Neural cell (in vitro differentiated cells): Measurements from ENCODE around the gene ATP2C2. TPM values are rescaled to one million over a fixed set of nuclear protein-coding genes. Genes with fewer than 3 reads are reported as not detected.

Source experiments
- H2AFZ ChIP-seq: fragments of 200-600, 300-800 bp; sonication (generic), shearing (Covaris generic); 2 replicates; pipeline ENCODE4 v1.6.0; 2014; ENCODE audit warnings: low read depth, mild to moderate bottlenecking, antibody characterized with exemption, low read length, moderate library complexity
- H3F3A ChIP-seq: fragments of 200-600 bp; shearing (Covaris generic); 2 replicates; pipeline ENCODE4 v1.6.1; 2016; ENCODE audit warnings: mild to moderate bottlenecking, moderate library complexity, mixed read lengths, antibody characterized with exemption, low read length; ENCODE audit not compliant: insufficient read depth, poor library complexity, severe bottlenecking
- H3K27ac ChIP-seq: fragments of 200-600, 300-800 bp; sonication (generic), shearing (Covaris generic); 2 replicates; pipeline ENCODE4 v1.5.1; 2014; ENCODE audit warnings: mild to moderate bottlenecking, low read length, moderate library complexity
- H3K27me3 ChIP-seq: fragments of 300-800, 200-600 bp; sonication (generic), shearing (Covaris generic); 2 replicates; pipeline ENCODE4 v1.6.0; 2014; ENCODE audit warnings: mild to moderate bottlenecking, low read depth, low read length, moderate library complexity; ENCODE audit not compliant: insufficient read depth
- H3K36me3 ChIP-seq: fragments of 300-800, 200-600 bp; sonication (generic), shearing (Covaris generic); 2 replicates; pipeline ENCODE4 v1.5.1; 2014; ENCODE audit warnings: mild to moderate bottlenecking, antibody characterized with exemption, low read length, moderate library complexity; ENCODE audit not compliant: insufficient read depth
- H3K4me2 ChIP-seq: fragments of 300-800, 200-600 bp; sonication (generic), shearing (Covaris generic); 2 replicates; pipeline ENCODE4 v1.6.0; 2014; ENCODE audit warnings: mild to moderate bottlenecking, low read length
- H3K4me3 ChIP-seq: fragments of 300-800, 200-600 bp; sonication (generic), shearing (Covaris generic); 2 replicates; pipeline ENCODE4 v1.5.1; 2014; ENCODE audit warnings: mild to moderate bottlenecking, low read length, moderate library complexity
- H3K79me2 ChIP-seq: fragments of 200-600 bp; shearing (Covaris generic); replicated peaks from 2 replicates; pipeline ENCODE4 v1.6.0; 2014; ENCODE audit warnings: mild to moderate bottlenecking, low read length, moderate library complexity; ENCODE audit not compliant: insufficient read depth
- H3K9ac ChIP-seq: fragments of 300-800, 200-600 bp; sonication (generic), shearing (Covaris generic); 2 replicates; pipeline ENCODE4 v1.6.1; 2016; ENCODE audit warnings: mild to moderate bottlenecking, low read length, mixed read lengths
- H3K9me2 ChIP-seq: fragments of 200-600 bp; shearing (Covaris generic); 2 replicates; pipeline ENCODE4 v1.6.1; 2016; ENCODE audit warnings: mild to moderate bottlenecking, low read length, mixed read lengths; ENCODE audit not compliant: insufficient read depth
- H3K9me3 ChIP-seq: fragments of 200-600, 300-800 bp; sonication (generic), shearing (Covaris generic); 2 replicates; pipeline ENCODE4 v1.6.1; 2016; ENCODE audit warnings: mild to moderate bottlenecking, mixed run types, low read length, moderate library complexity, mixed read lengths
- H4K20me1 ChIP-seq: fragments of 200-600 bp; shearing (Covaris generic); 2 replicates; pipeline ENCODE4 v1.6.1; 2016; ENCODE audit warnings: mild to moderate bottlenecking, mixed run types; ENCODE audit not compliant: insufficient read depth
- EP300 ChIP-seq: fragments of 450-650 bp; conservative IDR thresholded peaks from 2 replicates; pipeline ENCODE4 v1.6.1; 2014; ENCODE audit warnings: antibody characterized with exemption, mild to moderate bottlenecking, moderate library complexity; ENCODE audit not compliant: poor library complexity, severe bottlenecking
- EZH2 ChIP-seq: fragments of 200-600, 300-800 bp; shearing (Covaris generic), sonication (generic); IDR thresholded peaks from 2 replicates; pipeline ENCODE4 v1.6.1; 2014; ENCODE audit warnings: antibody characterized with exemption, low read length, borderline replicate concordance, mild to moderate bottlenecking; ENCODE audit not compliant: insufficient read depth, poor library complexity, severe bottlenecking
- MXI1 ChIP-seq: fragments of 450-650 bp; conservative IDR thresholded peaks from 2 replicates; pipeline ENCODE4 v1.6.1; 2014; ENCODE audit warnings: antibody characterized with exemption, mild to moderate bottlenecking; ENCODE audit not compliant: poor library complexity, severe bottlenecking
- POLR2AphosphoS5 ChIP-seq: IDR thresholded peaks from 2 replicates; pipeline ENCODE4 v1.6.1; 2012
- RAD21 ChIP-seq: fragments of 450-650 bp; conservative IDR thresholded peaks from 2 replicates; pipeline ENCODE4 v1.6.1; 2014; ENCODE audit warnings: antibody characterized with exemption, mild to moderate bottlenecking, moderate library complexity
- SMC3 ChIP-seq: fragments of 450-650 bp; conservative IDR thresholded peaks from 2 replicates; pipeline ENCODE4 v1.6.1; 2014; ENCODE audit warnings: antibody characterized with exemption, mild to moderate bottlenecking, moderate library complexity; ENCODE audit not compliant: poor library complexity
- TAF1 ChIP-seq: IDR thresholded peaks from 2 replicates; pipeline ENCODE4 v1.6.1; 2012; ENCODE audit warnings: low read depth
- polyA plus RNA-seq: library from polyadenylated mRNA; depleted of rRNA; stranded (reverse); fragments of >200 nt; gene quantifications from 2 replicates; pipeline ENCODE4 v1.2.3, GENCODE V29; 2014
- TF ChIP-seq, protein P1 (sequence below): fragments of 450-650 bp; IDR thresholded peaks from 2 replicates; pipeline ENCODE4 v1.5.1; 2014; ENCODE audit warnings: antibody characterized with exemption, mild to moderate bottlenecking, moderate library complexity; ENCODE audit not compliant: poor library complexity, severe bottlenecking
- TF ChIP-seq, protein P2 (sequence below): IDR thresholded peaks from 2 replicates; pipeline ENCODE4 v1.6.1; 2012; ENCODE audit warnings: borderline replicate concordance

Gene ATP2C2
- polyA plus RNA-seq, 1 donor from 2014 or later = not detected

DNA sequence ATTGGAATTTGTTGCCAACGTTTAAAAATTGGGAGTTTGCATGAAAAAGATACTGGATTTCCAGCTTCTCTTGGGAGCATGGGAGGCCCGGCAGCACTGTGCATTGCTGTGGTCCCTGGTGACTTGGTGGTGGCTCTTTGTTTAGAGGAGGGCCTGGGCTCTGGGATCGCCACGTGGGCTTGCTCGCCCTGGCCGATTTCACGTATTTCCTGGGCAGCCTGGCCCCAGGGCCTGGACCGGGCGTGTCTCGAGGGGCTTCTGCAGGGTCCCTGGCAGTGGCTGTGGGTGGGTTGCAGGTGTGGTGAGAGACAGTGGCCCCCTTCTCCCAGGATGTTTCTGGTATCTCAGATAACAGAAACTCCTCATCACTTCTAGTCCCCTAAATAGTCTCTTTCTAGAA is 67.9 kb downstream of the ATP2C2 start:
- Histone ChIP-seq H4K20me1 (no peaks in the 10 kb centered on the region), H3K9ac (no peak overlapping the region), H3F3A (no peaks in the 10 kb centered on the region), H2AFZ (no peak overlapping the region), H3K9me3 (no peaks in the 10 kb centered on the region), H3K4me3 (no peak overlapping the region), H3K36me3 (no peaks in the 10 kb centered on the region), H3K4me2 (no peak overlapping the region), H3K27ac (no peak overlapping the region), H3K79me2 (no peaks in the 10 kb centered on the region), H3K9me2 (no peaks in the 10 kb centered on the region), H3K27me3 (no peaks in the 10 kb centered on the region)
- TF ChIP-seq SMC3 (no peak), POLR2AphosphoS5 (no peak), RAD21 (no peak)
- TF ChIP-seq, protein P1, sequence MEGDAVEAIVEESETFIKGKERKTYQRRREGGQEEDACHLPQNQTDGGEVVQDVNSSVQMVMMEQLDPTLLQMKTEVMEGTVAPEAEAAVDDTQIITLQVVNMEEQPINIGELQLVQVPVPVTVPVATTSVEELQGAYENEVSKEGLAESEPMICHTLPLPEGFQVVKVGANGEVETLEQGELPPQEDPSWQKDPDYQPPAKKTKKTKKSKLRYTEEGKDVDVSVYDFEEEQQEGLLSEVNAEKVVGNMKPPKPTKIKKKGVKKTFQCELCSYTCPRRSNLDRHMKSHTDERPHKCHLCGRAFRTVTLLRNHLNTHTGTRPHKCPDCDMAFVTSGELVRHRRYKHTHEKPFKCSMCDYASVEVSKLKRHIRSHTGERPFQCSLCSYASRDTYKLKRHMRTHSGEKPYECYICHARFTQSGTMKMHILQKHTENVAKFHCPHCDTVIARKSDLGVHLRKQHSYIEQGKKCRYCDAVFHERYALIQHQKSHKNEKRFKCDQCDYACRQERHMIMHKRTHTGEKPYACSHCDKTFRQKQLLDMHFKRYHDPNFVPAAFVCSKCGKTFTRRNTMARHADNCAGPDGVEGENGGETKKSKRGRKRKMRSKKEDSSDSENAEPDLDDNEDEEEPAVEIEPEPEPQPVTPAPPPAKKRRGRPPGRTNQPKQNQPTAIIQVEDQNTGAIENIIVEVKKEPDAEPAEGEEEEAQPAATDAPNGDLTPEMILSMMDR = no peak

DNA sequence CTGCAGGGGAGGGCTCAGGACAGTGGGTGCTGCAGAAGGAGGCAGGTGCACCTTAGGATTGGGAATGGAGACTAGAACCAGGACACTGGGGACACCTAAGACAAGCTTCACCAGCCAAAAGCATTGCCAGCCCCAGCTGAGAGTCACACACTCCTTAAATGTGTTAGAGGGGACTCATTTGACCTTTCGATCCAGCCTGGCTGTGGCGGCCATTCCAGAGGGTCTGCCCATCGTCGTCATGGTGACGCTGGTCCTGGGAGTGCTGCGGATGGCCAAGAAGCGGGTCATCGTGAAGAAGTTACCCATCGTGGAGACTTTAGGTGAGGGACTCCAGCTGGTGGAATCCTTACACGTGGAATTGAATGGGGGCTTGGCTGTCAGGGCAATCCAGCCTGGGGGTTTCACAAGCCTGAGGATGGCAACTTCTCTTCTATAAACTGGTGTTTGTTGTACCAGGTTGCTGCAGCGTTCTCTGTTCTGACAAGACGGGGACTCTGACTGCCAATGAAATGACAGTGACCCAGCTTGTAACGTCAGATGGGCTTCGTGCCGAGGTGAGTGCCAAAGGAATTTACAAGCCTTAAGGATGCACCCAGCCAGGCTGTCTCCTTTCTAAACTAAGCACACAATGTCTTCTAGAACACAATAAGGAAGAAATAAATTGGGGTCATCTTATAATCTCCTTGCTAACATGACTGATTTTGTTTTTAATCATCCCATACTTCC is 70.8 kb downstream of the ATP2C2 start:
- H3K27ac ChIP-seq = no peak overlapping the region
- no peaks in the 10 kb centered on the region for H4K20me1 ChIP-seq
- H3K36me3 ChIP-seq = no peaks in the 10 kb centered on the region
- no peak overlapping the region for H3K9ac ChIP-seq
- TF ChIP-seq, protein P2, sequence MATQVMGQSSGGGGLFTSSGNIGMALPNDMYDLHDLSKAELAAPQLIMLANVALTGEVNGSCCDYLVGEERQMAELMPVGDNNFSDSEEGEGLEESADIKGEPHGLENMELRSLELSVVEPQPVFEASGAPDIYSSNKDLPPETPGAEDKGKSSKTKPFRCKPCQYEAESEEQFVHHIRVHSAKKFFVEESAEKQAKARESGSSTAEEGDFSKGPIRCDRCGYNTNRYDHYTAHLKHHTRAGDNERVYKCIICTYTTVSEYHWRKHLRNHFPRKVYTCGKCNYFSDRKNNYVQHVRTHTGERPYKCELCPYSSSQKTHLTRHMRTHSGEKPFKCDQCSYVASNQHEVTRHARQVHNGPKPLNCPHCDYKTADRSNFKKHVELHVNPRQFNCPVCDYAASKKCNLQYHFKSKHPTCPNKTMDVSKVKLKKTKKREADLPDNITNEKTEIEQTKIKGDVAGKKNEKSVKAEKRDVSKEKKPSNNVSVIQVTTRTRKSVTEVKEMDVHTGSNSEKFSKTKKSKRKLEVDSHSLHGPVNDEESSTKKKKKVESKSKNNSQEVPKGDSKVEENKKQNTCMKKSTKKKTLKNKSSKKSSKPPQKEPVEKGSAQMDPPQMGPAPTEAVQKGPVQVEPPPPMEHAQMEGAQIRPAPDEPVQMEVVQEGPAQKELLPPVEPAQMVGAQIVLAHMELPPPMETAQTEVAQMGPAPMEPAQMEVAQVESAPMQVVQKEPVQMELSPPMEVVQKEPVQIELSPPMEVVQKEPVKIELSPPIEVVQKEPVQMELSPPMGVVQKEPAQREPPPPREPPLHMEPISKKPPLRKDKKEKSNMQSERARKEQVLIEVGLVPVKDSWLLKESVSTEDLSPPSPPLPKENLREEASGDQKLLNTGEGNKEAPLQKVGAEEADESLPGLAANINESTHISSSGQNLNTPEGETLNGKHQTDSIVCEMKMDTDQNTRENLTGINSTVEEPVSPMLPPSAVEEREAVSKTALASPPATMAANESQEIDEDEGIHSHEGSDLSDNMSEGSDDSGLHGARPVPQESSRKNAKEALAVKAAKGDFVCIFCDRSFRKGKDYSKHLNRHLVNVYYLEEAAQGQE = no peak
- TF ChIP-seq MXI1 (no peak), EZH2 (no peak), RAD21 (no peak), POLR2AphosphoS5 (no peak), EP300 (no peak), SMC3 (no peak), TAF1 (no peak)
- TF ChIP-seq, protein P1 = no peak
- H3K4me2 ChIP-seq = no peak overlapping the region
- H3K4me3 ChIP-seq = no peak overlapping the region
- H3K27me3 ChIP-seq = no peaks in the 10 kb centered on the region
- H3K9me3 ChIP-seq = no peaks in the 10 kb centered on the region
- H3K9me2 ChIP-seq = no peaks in the 10 kb centered on the region
- H3F3A ChIP-seq = no peaks in the 10 kb centered on the region
- H2AFZ ChIP-seq = no peak overlapping the region
- no peaks in the 10 kb centered on the region for H3K79me2 ChIP-seq
